ENCODE measurements around the gene IFI30. TPM values are rescaled to one million over a fixed set of nuclear protein-coding genes. Genes with fewer than 3 reads are reported as not detected.

Gene IFI30
- polyA plus RNA-seq, 1 of the 3 experiments (the other 2 are of a cell fraction), result 11.6 TPM

DNA sequence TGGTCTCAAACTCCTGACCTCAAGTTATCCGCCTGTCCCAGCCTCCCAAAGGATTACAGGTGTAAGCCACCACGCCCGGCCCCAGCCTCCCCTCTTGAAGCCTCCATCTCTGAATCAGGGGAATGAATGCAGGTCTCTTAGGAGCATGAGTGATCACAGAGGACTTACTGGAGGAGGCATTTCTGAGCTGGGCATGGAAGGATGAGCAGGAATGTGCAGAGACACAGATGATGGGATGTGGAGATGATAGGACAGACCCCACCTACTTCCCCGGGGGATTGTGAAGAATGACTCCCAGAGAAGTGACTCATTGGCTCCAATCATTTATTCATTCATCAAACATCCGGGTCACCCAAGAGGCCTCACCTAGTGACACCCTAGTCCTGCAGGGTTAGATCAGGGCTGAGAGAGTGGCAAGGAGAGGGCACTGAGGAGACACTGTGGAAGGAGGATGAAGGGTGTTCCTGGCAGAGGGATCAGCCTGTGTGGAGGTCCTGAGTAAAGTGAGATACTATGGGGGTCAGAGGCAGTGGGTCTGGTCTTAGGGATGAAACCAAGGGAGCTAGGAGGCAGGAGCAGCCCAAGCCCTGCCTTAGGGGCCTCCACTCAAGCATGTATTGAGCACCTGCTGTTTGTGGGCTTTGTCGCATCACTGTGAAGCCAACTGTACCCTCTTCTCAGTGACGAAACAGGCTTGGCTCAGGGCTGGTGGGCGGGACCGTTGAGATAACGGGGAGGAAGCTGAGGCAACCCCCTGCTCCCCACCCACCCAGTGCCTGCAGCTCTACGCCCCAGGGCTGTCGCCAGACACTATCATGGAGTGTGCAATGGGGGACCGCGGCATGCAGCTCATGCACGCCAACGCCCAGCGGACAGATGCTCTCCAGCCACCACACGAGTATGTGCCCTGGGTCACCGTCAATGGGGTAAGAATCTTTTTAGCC, 3.0 kb downstream of the IFI30 start:
- 84% methylated on average over 15 of the region's 19 CpGs for WGBS (ENCODE audit: low lambda C conversion rate)
- Histone ChIP-seq H3K27me3 (ENCODE audit: insufficient read depth) (no peaks in the 10 kb centered on the region), H3K27ac (ENCODE audit: low read depth in 2 of 2, low read length in 1 of 2) (no peak overlapping the region), H4K20me1 (ENCODE audit: insufficient read depth) (no peaks in the 10 kb centered on the region), H3K36me3 (replicated peaks in 1 of 2; ENCODE audit: control insufficient read depth in 1 of 2, insufficient read depth in 2 of 2, low read length in 1 of 2) (no peaks in the 10 kb centered on the region), H3K4me3 (ENCODE audit: low read depth in 2 of 2, low read length in 1 of 2) (no peak overlapping the region), H3F3A (replicated peaks; ENCODE audit: insufficient read depth) (no peaks in the 10 kb centered on the region), H3K9me3 (no peaks in the 10 kb centered on the region), H3K79me2 (ENCODE audit: insufficient read depth) (no peaks in the 10 kb centered on the region), H3K4me2 (no peak overlapping the region), H2AFZ (ENCODE audit: low read depth) (no peak overlapping the region), H3K9me2 (no peaks in the 10 kb centered on the region), H3K4me1 (ENCODE audit: control insufficient read depth in 1 of 2, insufficient read depth in 2 of 2, low read depth in 1 of 2, low read length in 1 of 2) (peaks cover 0 to 8% of the 10 kb centered on the region in 2 experiments; a peak in 1 of 4 replicates), H3K9ac (no peak overlapping the region)
- ChIA-PET POLR2A (no interaction called here), CTCF (interaction anchor here (1.0 to 2.2 kb wide), 8 partner anchors 9 to 180 kb away, joined by 3 to 10 read pairs (median 6); no protein-coding TSS in a partner anchor)
- DNase-seq, result no peak
- TF ChIP-seq RCOR1 (IDR thresholded peaks at IDR 0.05; ENCODE audit: low read length) (no peak), RXRA (IDR thresholded peaks at IDR 0.05; ENCODE audit: borderline replicate concordance, low read depth) (no peak), RAD21 (IDR thresholded peaks at IDR 0.05; ENCODE audit: low read length) (no peak), YY1 (IDR thresholded peaks at IDR 0.05; ENCODE audit: low read depth) (no peak), TEAD4 (IDR thresholded peaks at IDR 0.05; ENCODE audit: borderline replicate concordance, insufficient read depth) (no peak), TCF12 (IDR thresholded peaks at IDR 0.05) (no peak), PBX3 (IDR thresholded peaks at IDR 0.05) (no peak), TAF1 (IDR thresholded peaks at IDR 0.05; ENCODE audit: borderline replicate concordance, low read depth, low read length) (no peak), NFIC (IDR thresholded peaks at IDR 0.05; ENCODE audit: borderline replicate concordance) (no peak), JUND (IDR thresholded peaks at IDR 0.05) (no peak), POLR2AphosphoS5 (IDR thresholded peaks at IDR 0.05; ENCODE audit: low read depth, low read length) (no peak), ELF1 (IDR thresholded peaks at IDR 0.05) (no peak)
- TF ChIP-seq, protein P1, sequence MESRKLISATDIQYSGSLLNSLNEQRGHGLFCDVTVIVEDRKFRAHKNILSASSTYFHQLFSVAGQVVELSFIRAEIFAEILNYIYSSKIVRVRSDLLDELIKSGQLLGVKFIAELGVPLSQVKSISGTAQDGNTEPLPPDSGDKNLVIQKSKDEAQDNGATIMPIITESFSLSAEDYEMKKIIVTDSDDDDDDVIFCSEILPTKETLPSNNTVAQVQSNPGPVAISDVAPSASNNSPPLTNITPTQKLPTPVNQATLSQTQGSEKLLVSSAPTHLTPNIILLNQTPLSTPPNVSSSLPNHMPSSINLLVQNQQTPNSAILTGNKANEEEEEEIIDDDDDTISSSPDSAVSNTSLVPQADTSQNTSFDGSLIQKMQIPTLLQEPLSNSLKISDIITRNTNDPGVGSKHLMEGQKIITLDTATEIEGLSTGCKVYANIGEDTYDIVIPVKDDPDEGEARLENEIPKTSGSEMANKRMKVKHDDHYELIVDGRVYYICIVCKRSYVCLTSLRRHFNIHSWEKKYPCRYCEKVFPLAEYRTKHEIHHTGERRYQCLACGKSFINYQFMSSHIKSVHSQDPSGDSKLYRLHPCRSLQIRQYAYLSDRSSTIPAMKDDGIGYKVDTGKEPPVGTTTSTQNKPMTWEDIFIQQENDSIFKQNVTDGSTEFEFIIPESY (IDR thresholded peaks at IDR 0.05; ENCODE audit: borderline replicate concordance, low read depth), result no peak

DNA sequence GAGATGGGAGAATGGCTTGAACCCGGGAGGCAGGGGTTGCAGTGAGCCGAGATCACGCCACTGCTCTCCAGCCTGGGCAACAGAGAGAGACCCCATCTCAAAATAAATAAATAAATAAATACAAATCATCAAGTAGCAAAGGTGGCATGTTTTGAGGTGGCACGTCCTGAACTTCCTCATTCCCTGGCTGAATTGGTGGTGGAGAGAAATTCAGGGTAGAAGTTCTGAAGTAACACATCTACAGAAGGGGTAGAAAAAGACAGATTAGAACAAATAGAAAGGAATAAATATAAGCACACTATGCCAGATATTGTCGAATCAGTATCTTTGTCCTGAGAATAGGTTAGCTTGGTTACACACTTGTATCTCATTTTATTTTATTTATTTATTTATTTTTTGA, 6.3 kb downstream of the IFI30 start:
- TF ChIP-seq, protein P2, sequence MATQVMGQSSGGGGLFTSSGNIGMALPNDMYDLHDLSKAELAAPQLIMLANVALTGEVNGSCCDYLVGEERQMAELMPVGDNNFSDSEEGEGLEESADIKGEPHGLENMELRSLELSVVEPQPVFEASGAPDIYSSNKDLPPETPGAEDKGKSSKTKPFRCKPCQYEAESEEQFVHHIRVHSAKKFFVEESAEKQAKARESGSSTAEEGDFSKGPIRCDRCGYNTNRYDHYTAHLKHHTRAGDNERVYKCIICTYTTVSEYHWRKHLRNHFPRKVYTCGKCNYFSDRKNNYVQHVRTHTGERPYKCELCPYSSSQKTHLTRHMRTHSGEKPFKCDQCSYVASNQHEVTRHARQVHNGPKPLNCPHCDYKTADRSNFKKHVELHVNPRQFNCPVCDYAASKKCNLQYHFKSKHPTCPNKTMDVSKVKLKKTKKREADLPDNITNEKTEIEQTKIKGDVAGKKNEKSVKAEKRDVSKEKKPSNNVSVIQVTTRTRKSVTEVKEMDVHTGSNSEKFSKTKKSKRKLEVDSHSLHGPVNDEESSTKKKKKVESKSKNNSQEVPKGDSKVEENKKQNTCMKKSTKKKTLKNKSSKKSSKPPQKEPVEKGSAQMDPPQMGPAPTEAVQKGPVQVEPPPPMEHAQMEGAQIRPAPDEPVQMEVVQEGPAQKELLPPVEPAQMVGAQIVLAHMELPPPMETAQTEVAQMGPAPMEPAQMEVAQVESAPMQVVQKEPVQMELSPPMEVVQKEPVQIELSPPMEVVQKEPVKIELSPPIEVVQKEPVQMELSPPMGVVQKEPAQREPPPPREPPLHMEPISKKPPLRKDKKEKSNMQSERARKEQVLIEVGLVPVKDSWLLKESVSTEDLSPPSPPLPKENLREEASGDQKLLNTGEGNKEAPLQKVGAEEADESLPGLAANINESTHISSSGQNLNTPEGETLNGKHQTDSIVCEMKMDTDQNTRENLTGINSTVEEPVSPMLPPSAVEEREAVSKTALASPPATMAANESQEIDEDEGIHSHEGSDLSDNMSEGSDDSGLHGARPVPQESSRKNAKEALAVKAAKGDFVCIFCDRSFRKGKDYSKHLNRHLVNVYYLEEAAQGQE (IDR thresholded peaks at IDR 0.05; ENCODE audit: low read depth, low read length), result no peak
- Histone ChIP-seq H3K9ac (no peak overlapping the region), H3K79me2 (ENCODE audit: insufficient read depth) (no peaks in the 10 kb centered on the region), H2AFZ (ENCODE audit: low read depth) (no peak overlapping the region), H3K4me2 (no peak overlapping the region), H3K9me2 (no peaks in the 10 kb centered on the region), H3K36me3 (replicated peaks in 1 of 2; ENCODE audit: control insufficient read depth in 1 of 2, insufficient read depth in 2 of 2, low read length in 1 of 2) (no peaks in the 10 kb centered on the region), H3K27me3 (ENCODE audit: insufficient read depth) (no peaks in the 10 kb centered on the region), H3K4me1 (ENCODE audit: control insufficient read depth in 1 of 2, insufficient read depth in 2 of 2, low read depth in 1 of 2, low read length in 1 of 2) (no peaks in the 10 kb centered on the region; a peak in 1 of 4 replicates), H3K4me3 (ENCODE audit: low read depth in 2 of 2, low read length in 1 of 2) (no peak overlapping the region), H3K27ac (ENCODE audit: low read depth in 2 of 2, low read length in 1 of 2) (no peak overlapping the region), H3F3A (replicated peaks; ENCODE audit: insufficient read depth) (no peaks in the 10 kb centered on the region), H3K9me3 (no peaks in the 10 kb centered on the region), H4K20me1 (ENCODE audit: insufficient read depth) (no peaks in the 10 kb centered on the region)
- no peak for DNase-seq
- ChIA-PET CTCF (interaction anchor here (0.9 to 1.5 kb wide), 4 partner anchors 10 to 72 kb away, joined by 3 to 5 read pairs (median 4); no protein-coding TSS in a partner anchor), POLR2A (no interaction called here)
- 80% methylated on average over 5 of the region's 5 CpGs for WGBS (ENCODE audit: low lambda C conversion rate)

Data from SK-N-SH (cell line).